Endothelial cell of umbilical vein (primary cell): ENCODE data around the gene CNOT6L. TPM values are rescaled to one million over a fixed set of nuclear protein-coding genes. Genes with fewer than 3 reads are reported as not detected.

Experiments
- BruUV-seq: library from RNA; stranded (reverse); fragments of 400-500 nt; replicated peaks from 2 replicates; lab custom pipeline; 2021; lab: Mats Ljungman, UMichigan
- CTCF ChIA-PET: fragments of 300-600, 350-600 bp; sonication (Branson Sonifier 250); formaldehyde crosslinking; loops from one replicate; lab custom pipeline; 2021; ENCODE audit warnings: antibody characterized with exemption, inconsistent platforms; lab: Charles Lee
- POLR2A ChIA-PET: fragments of 300-600, 350-600 bp; sonication (Branson Sonifier 250); formaldehyde crosslinking; loops from one replicate; lab custom pipeline; 2021; ENCODE audit warnings: antibody characterized with exemption, inconsistent platforms; lab: Charles Lee
- DNase-seq: peaks from one replicate; pipeline ENCODE4 v3.0.0-alpha.2; 2011; ENCODE audit warnings: low read depth, low spot score
- FAIRE-seq: peaks from 2 replicates; lab custom pipeline; 2011; peaks lifted over from hg19 to GRCh38; lab: Jason Lieb, UNC
- H2AFZ ChIP-seq: 2 replicates; pipeline ENCODE4 v1.6.0; 2012; ENCODE audit warnings: low read depth, low read length, control low read depth, inconsistent platforms
- H3K27ac ChIP-seq: 2 replicates; pipeline ENCODE4 v1.5.1; 2011; ENCODE audit warnings: low read depth, mild to moderate bottlenecking, control low read depth, low read length, moderate library complexity; ENCODE audit not compliant: insufficient read depth
- H3K27me3 ChIP-seq, 2 experiments: 2 replicates each; pipeline versions ENCODE4 v1.6.0 to v1.6.1; 2011; ENCODE audit warnings: low read length in 2 of 2, mixed read lengths in 1 of 2; ENCODE audit not compliant: control insufficient read depth in 2 of 2, insufficient read depth in 2 of 2
- H3K36me3 ChIP-seq, 2 experiments: 2 replicates in 1 of 2; 3 replicates in 1 of 2; pipeline ENCODE4 v1.5.1; 2011; ENCODE audit warnings: low read length in 2 of 2, mild to moderate bottlenecking in 1 of 2, moderate library complexity in 1 of 2; ENCODE audit not compliant: control insufficient read depth in 2 of 2, insufficient read depth in 2 of 2; ENCODE audit errors: extremely low read depth in 1 of 2
- H3K4me1 ChIP-seq: 3 replicates; pipeline ENCODE4 v1.5.1; 2011; ENCODE audit warnings: mild to moderate bottlenecking, low read length; ENCODE audit not compliant: control insufficient read depth, insufficient read depth; ENCODE audit errors: extremely low read depth
- H3K4me2 ChIP-seq: 2 replicates; pipeline ENCODE4 v1.6.1; 2011; ENCODE audit warnings: low read length, control low read depth, mixed read lengths; ENCODE audit not compliant: insufficient read depth
- H3K4me3 ChIP-seq, 3 experiments: fragments of 200-600 bp in 1 of 3; sonication (generic), shearing (Covaris generic) in 1 of 3; replicated peaks in 1 of 3; 2 replicates each; pipeline ENCODE4 v1.5.1; 2011 to 2016; ENCODE audit warnings: control low read depth in 3 of 3, low read length in 3 of 3, mild to moderate bottlenecking in 2 of 3, inconsistent platforms in 1 of 3, low read depth in 1 of 3, moderate library complexity in 1 of 3; ENCODE audit not compliant: insufficient read depth in 1 of 3
- H3K79me2 ChIP-seq: 2 replicates; pipeline ENCODE4 v1.6.0; 2012; ENCODE audit warnings: low read length, inconsistent platforms; ENCODE audit not compliant: control insufficient read depth, insufficient read depth
- H3K9ac ChIP-seq: replicated peaks from 2 replicates; pipeline ENCODE3; 2011; ENCODE audit warnings: low read length, control low read depth; ENCODE audit not compliant: insufficient read depth; ENCODE audit errors: extremely low read depth
- H3K9me1 ChIP-seq: replicated peaks from 3 replicates; pipeline ENCODE4 v1.6.0; 2011; ENCODE audit warnings: mild to moderate bottlenecking, low read length; ENCODE audit not compliant: control insufficient read depth, insufficient read depth; ENCODE audit errors: extremely low read depth
- H3K9me3 ChIP-seq: replicated peaks from 2 replicates; pipeline ENCODE4 v1.5.1; 2012; ENCODE audit warnings: low read length, inconsistent platforms; ENCODE audit not compliant: control insufficient read depth, insufficient read depth
- H4K20me1 ChIP-seq: replicated peaks from 2 replicates; pipeline ENCODE3; 2011; ENCODE audit warnings: mild to moderate bottlenecking, low read length; ENCODE audit not compliant: control insufficient read depth, insufficient read depth; ENCODE audit errors: extremely low read depth
- CTCF ChIP-seq, 2 donors: IDR thresholded peaks; 1 replicate in 1 of 2; 2 replicates in 1 of 2; pipeline ENCODE4 v1.5.1; 2011; ENCODE audit warnings: low read length in 2 of 2, mild to moderate bottlenecking in 2 of 2, moderate library complexity in 2 of 2, control low read depth in 1 of 2, inconsistent platforms in 1 of 2, low read depth in 1 of 2; ENCODE audit not compliant: insufficient read depth in 1 of 2; ENCODE audit errors: extremely low read depth in 1 of 2
- EZH2 ChIP-seq: IDR thresholded peaks from 2 replicates; pipeline ENCODE4 v1.6.1; 2012; ENCODE audit warnings: borderline replicate concordance, low read depth, mild to moderate bottlenecking, moderate library complexity, low read length, inconsistent platforms; ENCODE audit not compliant: severe bottlenecking
- FOS ChIP-seq: IDR thresholded peaks from 2 replicates; pipeline ENCODE4 v1.6.1; 2011; ENCODE audit warnings: mild to moderate bottlenecking, low read length, moderate library complexity, borderline replicate concordance; ENCODE audit not compliant: insufficient read depth
- GATA2 ChIP-seq: IDR thresholded peaks from 2 replicates; pipeline ENCODE4 v1.7.0; 2011; ENCODE audit warnings: low read depth, mild to moderate bottlenecking, moderate library complexity, mixed read lengths, low read length; ENCODE audit not compliant: insufficient read length, insufficient read depth
- JUN ChIP-seq: IDR thresholded peaks from 2 replicates; pipeline ENCODE4 v1.6.1; 2011; ENCODE audit warnings: borderline replicate concordance, low read depth; ENCODE audit not compliant: insufficient read length, insufficient read depth
- MAX ChIP-seq: IDR thresholded peaks from 2 replicates; pipeline ENCODE4 v1.6.1; 2011; ENCODE audit not compliant: insufficient read depth, insufficient read length
- MYC ChIP-seq: IDR thresholded peaks from one replicate; pipeline ENCODE4 v1.6.1; 2011; ENCODE audit warnings: mild to moderate bottlenecking, low read depth, low read length
- POLR2A ChIP-seq: IDR thresholded peaks from 2 replicates; pipeline ENCODE4 v1.6.1; 2012; ENCODE audit warnings: low read depth, mild to moderate bottlenecking, control low read depth, low read length
- POLR2AphosphoS5 ChIP-seq: IDR thresholded peaks from 2 replicates; pipeline ENCODE4 v1.6.1; 2012; ENCODE audit warnings: low read depth, mild to moderate bottlenecking, control low read depth, low read length, moderate library complexity; ENCODE audit not compliant: insufficient read depth
- dilution Hi-C: fragments of 300-500 bp; cut with MboI; formaldehyde crosslinking; loops from one replicate; pipeline ENCODE4 v1.15.0; 2019; ENCODE audit warnings: low sequenced_read_pairs; ENCODE audit not compliant: extremely low pct_ligation_motif_present
- intact Hi-C: fragments of 100-400 bp; cut with micrococcal nuclease; formaldehyde crosslinking; loops from one replicate; pipeline ENCODE4 v1.10.0; 2022
- polyA plus RNA-seq, 4 experiments: library from polyadenylated mRNA; depleted of rRNA in 3 of 4; stranded (reverse) in 3 of 4; unstranded in 1 of 4; fragments of >200 nt; gene quantifications; 2 replicates each; pipeline versions ENCODE4 v1.2.1 to v1.2.3, GENCODE V29; 2011 to 2012; ENCODE audit warnings: missing spikeins in 1 of 4
- total RNA-seq: library from RNA; stranded (reverse); gene quantifications from 2 replicates; pipeline ENCODE4 v1.2.3, GENCODE V29; 2021

Gene CNOT6L
- total and polyA plus RNA-seq, 2 donors (not counting 3 experiments of a cell fraction or from before 2014, with no cell fraction given), result 8.5 to 60.7 TPM

GRCh38 chr4:77852892-77853495 lies 33.8 kb upstream of the CNOT6L start:
- no TSS peak for BruUV-seq
- FAIRE-seq, result no peak
- no peak for DNase-seq
- Histone ChIP-seq H3K4me3 (no peak overlapping the region), H3K27me3 (no peaks in the 10 kb centered on the region), H3K9ac (no peak overlapping the region), H4K20me1 (no peaks in the 10 kb centered on the region), H3K4me1 (peaks cover 27% of the 10 kb centered on the region), H3K9me3 (no peaks in the 10 kb centered on the region), H3K36me3 (no peaks in the 10 kb centered on the region), H3K79me2 (no peaks in the 10 kb centered on the region), H3K27ac (no peak overlapping the region), H2AFZ (no peak overlapping the region), H3K9me1 (no peaks in the 10 kb centered on the region), H3K4me2 (no peak overlapping the region)
- intact Hi-C loops (no loop called here), dilution Hi-C loops (no loop called here)
- ChIA-PET CTCF (interaction anchor here (1.0 to 1.5 kb wide), 4 partner anchors 9 to 76 kb away, joined by 3 to 4 read pairs (median 3); partner anchors contain the start of gene MRPL1), POLR2A (no interaction called here)
- TF ChIP-seq FOS, result no peak
- TF ChIP-seq GATA2, result no peak
- TF ChIP-seq POLR2AphosphoS5, result no peak
- no peak for TF ChIP-seq JUN
- TF ChIP-seq CTCF (IDR thresholded peaks at IDR 0.05; ENCODE audit: extremely low read depth in 1 of 2, insufficient read depth in 1 of 2, low read depth in 1 of 2, low read length in 2 of 2), result no peak
- TF ChIP-seq EZH2, result no peak
- TF ChIP-seq MAX, result no peak
- TF ChIP-seq POLR2A, result no peak
- no peak for TF ChIP-seq MYC
